ENCODE data around the gene MARCO.
"Not testable (repeated sequence)": the region's sequence is repeated elsewhere in the genome, so short reads cannot be mapped to it uniquely, and the experiment has no call there.

The MARCO gene

DNA sequence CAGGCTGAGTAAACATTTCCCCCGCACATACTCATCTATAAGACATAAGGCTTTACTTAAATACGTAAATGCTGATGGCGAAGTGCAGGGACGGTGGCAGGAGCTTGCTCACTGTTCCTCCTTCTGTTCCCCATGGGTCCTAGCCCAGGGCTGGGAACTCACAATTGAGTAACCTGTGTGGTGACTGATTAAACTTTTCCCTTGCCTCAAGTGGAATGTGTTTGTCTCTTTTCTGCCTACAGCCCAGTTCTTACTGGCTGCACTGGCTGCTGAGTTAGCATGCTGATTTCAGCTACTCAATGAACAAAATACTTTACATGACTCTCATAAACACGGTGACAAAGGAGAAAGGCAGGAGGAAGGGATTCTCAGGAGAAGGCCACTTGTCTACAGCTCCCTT is 87.3 kb downstream of the MARCO start:
- DNase-seq (ENCODE audit: low read depth), result no peak
- H3K4me3 ChIP-seq (ENCODE audit: low read depth, low read length), result no peak overlapping the region
- TF ChIP-seq, protein P1, sequence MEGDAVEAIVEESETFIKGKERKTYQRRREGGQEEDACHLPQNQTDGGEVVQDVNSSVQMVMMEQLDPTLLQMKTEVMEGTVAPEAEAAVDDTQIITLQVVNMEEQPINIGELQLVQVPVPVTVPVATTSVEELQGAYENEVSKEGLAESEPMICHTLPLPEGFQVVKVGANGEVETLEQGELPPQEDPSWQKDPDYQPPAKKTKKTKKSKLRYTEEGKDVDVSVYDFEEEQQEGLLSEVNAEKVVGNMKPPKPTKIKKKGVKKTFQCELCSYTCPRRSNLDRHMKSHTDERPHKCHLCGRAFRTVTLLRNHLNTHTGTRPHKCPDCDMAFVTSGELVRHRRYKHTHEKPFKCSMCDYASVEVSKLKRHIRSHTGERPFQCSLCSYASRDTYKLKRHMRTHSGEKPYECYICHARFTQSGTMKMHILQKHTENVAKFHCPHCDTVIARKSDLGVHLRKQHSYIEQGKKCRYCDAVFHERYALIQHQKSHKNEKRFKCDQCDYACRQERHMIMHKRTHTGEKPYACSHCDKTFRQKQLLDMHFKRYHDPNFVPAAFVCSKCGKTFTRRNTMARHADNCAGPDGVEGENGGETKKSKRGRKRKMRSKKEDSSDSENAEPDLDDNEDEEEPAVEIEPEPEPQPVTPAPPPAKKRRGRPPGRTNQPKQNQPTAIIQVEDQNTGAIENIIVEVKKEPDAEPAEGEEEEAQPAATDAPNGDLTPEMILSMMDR (IDR thresholded peaks at IDR 0.05; ENCODE audit: insufficient read depth, low read depth, low read length, missing control alignments), result no peak

DNA sequence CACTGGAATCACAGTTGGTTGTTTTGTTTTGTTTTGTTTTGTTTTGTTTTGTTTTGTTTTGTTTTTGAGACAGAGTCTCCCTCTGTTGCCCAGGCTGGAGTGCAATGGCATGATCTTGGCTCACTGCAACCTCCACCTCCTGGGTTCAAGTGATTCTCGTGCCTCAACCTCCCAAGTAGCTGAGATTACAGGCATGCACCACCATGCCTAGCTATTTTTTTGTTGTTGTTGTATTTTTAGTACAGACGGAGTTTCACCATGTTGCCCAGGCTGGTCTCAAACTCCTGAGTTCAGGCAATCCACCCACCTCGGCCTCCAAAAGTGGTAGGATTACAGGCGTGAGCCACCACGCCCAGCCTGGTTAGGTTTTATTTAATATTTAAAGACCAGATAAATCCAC is 95.9 kb downstream of the MARCO start:
- not testable (repeated sequence) for DNase-seq (ENCODE audit: low read depth); H3K4me3 ChIP-seq (ENCODE audit: low read depth, low read length)

DNA sequence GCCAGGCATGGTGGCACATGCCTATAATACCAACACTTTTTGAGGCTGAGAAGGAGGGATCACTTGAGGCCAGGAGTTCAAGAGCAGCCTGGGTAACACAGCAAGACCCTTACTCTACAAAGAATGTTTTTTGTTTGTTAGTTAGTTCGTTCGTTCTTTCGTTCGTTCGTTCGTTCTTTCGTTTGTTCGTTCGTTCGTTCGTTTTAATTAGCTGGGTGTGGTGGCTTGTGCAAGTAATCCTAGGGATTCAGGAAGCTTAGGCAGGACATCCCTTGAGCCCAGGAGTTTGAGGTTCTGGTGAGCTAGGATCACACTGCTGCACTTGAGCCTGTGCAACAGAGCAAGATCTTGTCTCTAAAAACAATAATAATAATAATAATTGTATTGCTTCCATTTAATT is 98.7 kb downstream of the MARCO start:
- no peak overlapping the region for H3K4me3 ChIP-seq (ENCODE audit: low read depth, low read length)
- TF ChIP-seq, protein P1 (IDR thresholded peaks at IDR 0.05; ENCODE audit: insufficient read depth, low read depth, low read length, missing control alignments), result no peak
- DNase-seq (ENCODE audit: low read depth), result no peak
